DMS153 treated with DMSO at 0.1 percent for 48 hours (cell line): ENCODE measurements around the gene TMTC1.

Source experiments
- DNase-seq: peaks from one replicate; lab custom pipeline; 2025; ENCODE audit not compliant: unreplicated experiment; lab: John Stamatoyannopoulos, UW

Gene TMTC1

GRCh38 chr12:29620030-29620429 lies 163.7 kb downstream of the TMTC1 start:
- no peak for DNase-seq

GRCh38 chr12:29617407-29617803 lies 166.3 kb downstream of the TMTC1 start:
- no peak for DNase-seq

- DNase-seq = no peak
Measured at GRCh38 chr12:29616664-29617406, 166.9 kb downstream of the TMTC1 start.

- DNase-seq = no peak
Measured at GRCh38 chr12:29614694-29615325, 168.9 kb downstream of the TMTC1 start.

- DNase-seq = no peak
Measured at GRCh38 chr12:29612912-29613311, 170.8 kb downstream of the TMTC1 start.

- DNase-seq = no peak
Measured at GRCh38 chr12:29611906-29612305, 171.8 kb downstream of the TMTC1 start.

- DNase-seq = no peak
Measured at GRCh38 chr12:29610473-29611170, 173.1 kb downstream of the TMTC1 start.

GRCh38 chr12:29609431-29610215 lies 174.1 kb downstream of the TMTC1 start:
- no peak for DNase-seq

- DNase-seq = no peak
Measured at GRCh38 chr12:29608581-29608980, 175.2 kb downstream of the TMTC1 start.

GRCh38 chr12:29599381-29599780 lies 184.4 kb downstream of the TMTC1 start:
- DNase-seq = no peak

GRCh38 chr12:29595071-29595755 lies 188.5 kb downstream of the TMTC1 start:
- DNase-seq = no peak

GRCh38 chr12:29593001-29593400 lies 190.7 kb downstream of the TMTC1 start:
- no peak for DNase-seq

GRCh38 chr12:29591140-29592020 lies 192.4 kb downstream of the TMTC1 start:
- no peak for DNase-seq

- no peak for DNase-seq
Measured at GRCh38 chr12:29589851-29590250, 193.9 kb downstream of the TMTC1 start.

- no peak for DNase-seq
Measured at GRCh38 chr12:29589286-29589820, 194.4 kb downstream of the TMTC1 start.

GRCh38 chr12:29582677-29583272 lies 201.0 kb downstream of the TMTC1 start:
- DNase-seq = no peak

- no peak for DNase-seq
Measured at GRCh38 chr12:29582146-29582545, 201.6 kb downstream of the TMTC1 start.

- no peak for DNase-seq
Measured at GRCh38 chr12:29581631-29582030, 202.1 kb downstream of the TMTC1 start.

- DNase-seq = no peak
Measured at GRCh38 chr12:29580971-29581370, 202.8 kb downstream of the TMTC1 start.
